Vagina (tissue), 2 donors: ENCODE results near the gene CYP4Z1.

ENCODE experiments used
- CTCF ChIP-seq, 3 experiments: fragments of 450-650 bp in 2 of 3; fragments of 200-600 bp in 1 of 3; sonication (generic) in 1 of 3; IDR thresholded peaks; one replicate each; pipeline ENCODE4 v1.5.1; 2017 to 2019; ENCODE audit warnings: antibody characterized with exemption in 3 of 3, mild to moderate bottlenecking in 2 of 3, moderate library complexity in 2 of 3
- POLR2A ChIP-seq, 2 donors: fragments of 450-650 bp; IDR thresholded peaks; one replicate each; pipeline ENCODE4 v1.6.1; 2017; ENCODE audit warnings: antibody characterized with exemption in 2 of 2, mild to moderate bottlenecking in 2 of 2, moderate library complexity in 2 of 2

DNA sequence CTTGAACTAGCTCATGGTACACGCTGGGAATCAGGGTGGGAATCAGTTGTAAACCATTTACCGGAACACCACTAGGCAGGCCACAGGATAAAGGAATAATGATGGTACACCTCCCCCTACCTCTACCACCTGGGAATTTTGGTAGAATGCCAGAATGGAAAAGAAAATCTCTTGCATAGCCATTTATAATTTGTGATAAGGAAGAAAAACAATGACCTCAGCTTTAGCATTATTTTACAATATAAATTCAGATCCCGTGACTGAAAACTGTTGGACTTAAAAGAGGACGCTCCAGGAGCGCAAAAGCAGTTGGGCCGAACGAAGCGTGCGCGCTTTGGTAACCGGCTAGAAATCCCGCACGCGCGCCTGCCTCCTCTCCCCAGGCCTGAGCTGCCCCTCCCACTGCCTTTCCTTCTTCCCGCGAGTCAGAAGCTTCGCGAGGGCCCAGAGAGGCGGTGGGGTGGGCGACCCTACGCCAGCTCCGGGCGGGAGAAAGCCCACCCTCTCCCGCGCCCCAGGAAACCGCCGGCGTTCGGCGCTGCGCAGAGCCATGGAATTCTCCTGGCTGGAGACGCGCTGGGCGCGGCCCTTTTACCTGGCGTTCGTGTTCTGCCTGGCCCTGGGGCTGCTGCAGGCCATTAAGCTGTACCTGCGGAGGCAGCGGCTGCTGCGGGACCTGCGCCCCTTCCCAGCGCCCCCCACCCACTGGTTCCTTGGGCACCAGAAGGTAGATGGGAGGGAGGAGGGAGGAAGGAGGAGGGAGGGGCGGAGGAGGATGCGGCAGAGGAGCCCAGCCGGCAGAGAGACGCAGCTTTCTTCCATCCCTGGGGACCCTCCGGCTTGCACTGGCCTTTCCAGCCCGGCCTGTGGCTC is 43.5 kb upstream of the CYP4Z1 start, which contains the start of gene CYP4X1:
- TF ChIP-seq CTCF (IDR thresholded peaks at IDR 0.05) (no peak), POLR2A (IDR thresholded peaks at IDR 0.05) (no peak)
